WERI-Rb-1 (cell line): ENCODE data around the gene RNF212.
A peak's percentile ranks its signal among the peaks of the same experiment; 100 is the strongest.

Source experiments
- DNase-seq: peaks from one replicate; pipeline ENCODE4 v3.0.0-alpha.2; 2020
- H3K27ac ChIP-seq: fragments of 250-450 bp; sonication (Bioruptor Pico); 2 replicates; pipeline ENCODE4 v1.5.1; 2020; ENCODE audit warnings: mild to moderate bottlenecking, moderate library complexity
- H3K27me3 ChIP-seq: fragments of 250-450 bp; sonication (Bioruptor Pico); 2 replicates; pipeline ENCODE4 v1.5.1; 2021; ENCODE audit warnings: mild to moderate bottlenecking, low read depth, moderate library complexity; ENCODE audit not compliant: insufficient read depth, severe bottlenecking
- H3K36me3 ChIP-seq: fragments of 250-450 bp; sonication (Bioruptor Pico); 2 replicates; pipeline ENCODE4 v1.5.1; 2020; ENCODE audit warnings: mild to moderate bottlenecking, moderate library complexity
- H3K4me3 ChIP-seq: 2 replicates; pipeline ENCODE4 v1.5.1; 2011; ENCODE audit warnings: low read depth, mild to moderate bottlenecking, control low read depth, low read length
- H3K9me3 ChIP-seq: fragments of 250-450 bp; sonication (Bioruptor Pico); 2 replicates; pipeline ENCODE4 v1.5.1; 2021; ENCODE audit warnings: mild to moderate bottlenecking, moderate library complexity; ENCODE audit not compliant: severe bottlenecking
- TF ChIP-seq, protein P1 (sequence below): IDR thresholded peaks from 2 replicates; pipeline ENCODE4 v1.5.1; 2011; ENCODE audit warnings: low read depth, mild to moderate bottlenecking, control low read depth, inconsistent platforms, low read length

RNF212 gene

DNA sequence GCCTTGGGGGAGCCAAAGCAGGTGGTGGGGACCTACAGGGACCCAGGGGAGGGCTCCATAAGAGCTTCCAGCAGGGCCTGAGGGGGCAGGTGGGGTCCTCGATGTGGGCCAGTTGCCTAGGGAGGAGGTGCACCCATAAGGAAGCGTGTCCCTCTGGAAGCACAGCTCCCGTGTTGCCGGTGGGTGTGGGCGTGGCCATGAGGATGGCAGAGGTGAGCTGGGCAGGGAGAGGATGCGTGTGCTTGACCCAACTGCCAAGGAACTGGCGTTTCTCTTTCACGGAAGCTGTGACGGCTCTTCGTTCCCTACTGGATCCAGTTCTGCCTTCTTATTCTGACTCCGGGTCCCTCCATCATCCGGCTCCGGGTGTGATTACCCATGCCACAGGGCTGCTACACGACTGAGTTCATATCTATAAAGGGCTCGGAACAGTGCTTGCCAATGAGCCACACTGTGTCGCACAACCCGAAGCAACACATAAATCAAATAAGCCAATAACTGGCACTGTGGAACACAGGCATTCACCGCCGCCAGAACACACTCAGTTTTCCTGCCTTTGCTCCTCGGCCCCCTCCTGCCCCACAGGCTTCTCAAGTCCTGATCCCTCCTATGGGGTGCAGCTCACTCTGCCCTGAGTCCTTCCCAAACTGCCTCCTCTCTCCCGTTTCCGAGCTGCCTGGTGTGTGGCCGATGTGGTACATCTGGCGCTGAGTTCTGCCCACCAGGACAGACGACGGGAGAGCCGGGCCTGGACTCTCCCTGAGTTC lies 35.5 kb downstream of the RNF212 start:
- Histone ChIP-seq H3K27me3 (no peaks in the 10 kb centered on the region), H3K4me3 (no peak overlapping the region), H3K9me3 (no peaks in the 10 kb centered on the region), H3K36me3 (no peaks in the 10 kb centered on the region), H3K27ac (no peak overlapping the region)
- TF ChIP-seq, protein P1, sequence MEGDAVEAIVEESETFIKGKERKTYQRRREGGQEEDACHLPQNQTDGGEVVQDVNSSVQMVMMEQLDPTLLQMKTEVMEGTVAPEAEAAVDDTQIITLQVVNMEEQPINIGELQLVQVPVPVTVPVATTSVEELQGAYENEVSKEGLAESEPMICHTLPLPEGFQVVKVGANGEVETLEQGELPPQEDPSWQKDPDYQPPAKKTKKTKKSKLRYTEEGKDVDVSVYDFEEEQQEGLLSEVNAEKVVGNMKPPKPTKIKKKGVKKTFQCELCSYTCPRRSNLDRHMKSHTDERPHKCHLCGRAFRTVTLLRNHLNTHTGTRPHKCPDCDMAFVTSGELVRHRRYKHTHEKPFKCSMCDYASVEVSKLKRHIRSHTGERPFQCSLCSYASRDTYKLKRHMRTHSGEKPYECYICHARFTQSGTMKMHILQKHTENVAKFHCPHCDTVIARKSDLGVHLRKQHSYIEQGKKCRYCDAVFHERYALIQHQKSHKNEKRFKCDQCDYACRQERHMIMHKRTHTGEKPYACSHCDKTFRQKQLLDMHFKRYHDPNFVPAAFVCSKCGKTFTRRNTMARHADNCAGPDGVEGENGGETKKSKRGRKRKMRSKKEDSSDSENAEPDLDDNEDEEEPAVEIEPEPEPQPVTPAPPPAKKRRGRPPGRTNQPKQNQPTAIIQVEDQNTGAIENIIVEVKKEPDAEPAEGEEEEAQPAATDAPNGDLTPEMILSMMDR: no peak
- DNase-seq: no peak

DNA sequence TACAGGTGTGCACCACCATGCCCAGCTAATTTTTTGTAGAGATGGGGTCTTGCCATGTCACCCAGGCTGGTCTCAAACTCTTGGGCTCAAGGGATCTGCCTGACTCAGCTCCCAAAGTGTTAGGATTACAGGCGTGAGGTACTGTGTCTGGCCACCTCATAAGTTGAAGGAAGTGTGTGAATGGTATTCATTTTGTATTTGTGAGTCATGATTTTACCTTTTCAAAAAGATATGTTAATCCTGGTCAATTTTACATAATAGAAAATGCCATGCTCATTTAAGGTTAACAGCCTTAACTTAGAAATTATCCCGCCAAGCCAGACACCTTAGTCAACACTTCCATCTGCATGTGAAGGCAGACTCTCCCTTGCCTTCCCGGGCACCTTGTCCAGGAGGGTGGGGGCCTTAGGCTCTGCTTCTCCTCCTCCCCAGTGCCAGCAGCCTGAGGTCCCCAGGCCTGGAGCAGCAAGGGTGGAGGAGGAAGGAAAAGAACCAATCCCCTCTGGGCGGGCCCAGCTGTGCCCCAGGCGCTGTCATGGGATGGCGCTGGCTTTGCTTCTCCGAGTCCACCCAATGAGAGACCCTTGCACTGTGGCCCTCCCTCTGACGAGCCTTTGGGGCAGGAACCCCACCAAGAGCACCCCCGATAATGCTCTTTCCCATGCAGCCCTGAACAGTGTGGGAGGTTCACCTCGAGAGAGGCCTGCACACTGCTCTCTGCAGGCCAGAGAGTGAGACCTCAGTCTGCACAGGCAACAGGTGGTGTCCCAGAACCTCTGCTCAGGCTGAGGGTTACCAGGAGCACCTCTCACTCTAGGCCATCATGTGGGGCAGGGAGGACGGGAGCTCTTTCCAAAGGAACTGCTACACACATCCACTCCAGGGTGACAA lies 37.3 kb downstream of the RNF212 start:
- H3K36me3 ChIP-seq: no peaks in the 10 kb centered on the region
- TF ChIP-seq, protein P1: no peak
- no peak overlapping the region for H3K4me3 ChIP-seq
- H3K9me3 ChIP-seq: no peaks in the 10 kb centered on the region
- DNase-seq: no peak
- H3K27ac ChIP-seq: no peak overlapping the region
- no peaks in the 10 kb centered on the region for H3K27me3 ChIP-seq

DNA sequence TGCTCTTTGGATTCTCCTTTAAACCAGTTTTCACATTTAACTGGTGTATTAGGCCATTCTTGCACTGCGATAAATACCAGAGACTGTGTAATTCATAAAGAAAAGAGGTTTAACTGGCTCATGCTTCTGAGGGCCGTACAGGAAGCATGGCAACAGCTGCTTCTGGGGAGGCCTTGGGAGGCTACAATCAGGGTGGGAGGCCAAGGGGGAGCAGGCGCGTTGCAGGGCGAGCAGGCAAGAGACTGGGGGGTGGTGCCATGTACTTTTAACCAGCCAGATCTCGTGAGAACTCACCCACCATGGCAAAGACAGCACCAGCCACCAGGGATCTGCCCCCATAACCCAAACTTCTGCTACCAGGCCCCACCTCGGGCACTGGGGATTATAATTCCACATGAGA lies 38.1 kb downstream of the RNF212 start:
- no peaks in the 10 kb centered on the region for H3K9me3 ChIP-seq
- no peak overlapping the region for H3K27ac ChIP-seq
- no peaks in the 10 kb centered on the region for H3K36me3 ChIP-seq
- no peak for DNase-seq
- TF ChIP-seq, protein P1: no peak
- no peaks in the 10 kb centered on the region for H3K27me3 ChIP-seq
- H3K4me3 ChIP-seq: no peak overlapping the region

DNA sequence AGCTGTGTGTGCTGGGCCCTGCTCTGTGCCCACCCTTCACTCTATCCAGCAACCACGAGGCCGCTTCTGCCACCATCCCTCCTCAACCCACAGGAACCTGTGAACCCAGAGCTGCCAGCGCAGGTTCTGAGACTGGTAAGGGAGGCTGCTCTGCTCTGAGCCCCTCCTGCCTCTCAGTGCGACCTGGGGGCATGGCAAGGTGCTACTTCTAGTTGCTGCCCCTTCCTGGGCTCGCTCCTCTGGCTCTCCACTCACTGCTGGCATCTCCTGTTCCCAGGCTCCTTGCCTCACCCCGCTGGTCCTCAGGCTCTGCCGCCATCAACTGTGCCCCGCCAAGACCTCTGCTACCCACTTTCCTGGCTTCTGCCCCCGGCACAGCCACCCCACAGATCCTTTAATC lies 39.3 kb downstream of the RNF212 start:
- no peaks in the 10 kb centered on the region for H3K36me3 ChIP-seq
- H3K9me3 ChIP-seq: no peaks in the 10 kb centered on the region
- no peaks in the 10 kb centered on the region for H3K27me3 ChIP-seq
- no peak overlapping the region for H3K27ac ChIP-seq
- TF ChIP-seq, protein P1: no peak
- no peak for DNase-seq
- H3K4me3 ChIP-seq: no peak overlapping the region

DNA sequence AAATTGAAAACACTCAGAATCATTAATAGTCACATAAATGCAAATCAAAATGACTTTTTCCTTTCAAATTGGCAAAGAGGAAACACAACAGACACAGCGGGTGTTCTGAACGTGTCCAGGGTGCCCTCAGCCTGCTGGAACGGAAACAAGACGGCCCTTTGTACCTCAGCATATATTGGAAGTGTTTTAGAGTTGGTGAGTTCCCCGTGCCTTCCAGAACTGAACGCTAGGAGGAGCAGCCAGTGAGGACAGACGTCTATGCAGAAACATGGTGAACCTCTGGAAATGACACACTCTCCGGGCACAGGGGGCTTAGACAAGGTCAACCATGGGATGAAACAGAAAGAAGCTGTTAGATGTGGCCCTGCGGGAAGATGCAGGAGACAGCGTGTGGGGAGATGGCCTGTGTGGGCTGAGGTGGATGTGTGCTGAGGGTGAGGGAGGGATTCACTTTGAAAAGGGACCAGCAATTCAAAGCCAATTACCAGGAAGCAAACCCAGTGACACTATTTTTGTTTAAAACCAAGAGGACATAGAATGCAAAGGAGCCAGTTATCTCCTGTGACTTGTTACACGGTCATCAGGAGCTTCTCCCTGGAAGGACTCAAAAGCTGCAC lies 40.4 kb downstream of the RNF212 start:
- Histone ChIP-seq H3K36me3 (no peaks in the 10 kb centered on the region), H3K9me3 (no peaks in the 10 kb centered on the region), H3K27me3 (no peaks in the 10 kb centered on the region), H3K27ac (no peak overlapping the region), H3K4me3 (no peak overlapping the region)
- TF ChIP-seq, protein P1: peak; percentile 92
- DNase-seq: peak; percentile 82
